ENCODE measurements around the gene C2CD5.
"Not testable (repeated sequence)": the region's sequence is repeated elsewhere in the genome, so short reads cannot be mapped to it uniquely, and the experiment has no call there.

The C2CD5 gene

DNA sequence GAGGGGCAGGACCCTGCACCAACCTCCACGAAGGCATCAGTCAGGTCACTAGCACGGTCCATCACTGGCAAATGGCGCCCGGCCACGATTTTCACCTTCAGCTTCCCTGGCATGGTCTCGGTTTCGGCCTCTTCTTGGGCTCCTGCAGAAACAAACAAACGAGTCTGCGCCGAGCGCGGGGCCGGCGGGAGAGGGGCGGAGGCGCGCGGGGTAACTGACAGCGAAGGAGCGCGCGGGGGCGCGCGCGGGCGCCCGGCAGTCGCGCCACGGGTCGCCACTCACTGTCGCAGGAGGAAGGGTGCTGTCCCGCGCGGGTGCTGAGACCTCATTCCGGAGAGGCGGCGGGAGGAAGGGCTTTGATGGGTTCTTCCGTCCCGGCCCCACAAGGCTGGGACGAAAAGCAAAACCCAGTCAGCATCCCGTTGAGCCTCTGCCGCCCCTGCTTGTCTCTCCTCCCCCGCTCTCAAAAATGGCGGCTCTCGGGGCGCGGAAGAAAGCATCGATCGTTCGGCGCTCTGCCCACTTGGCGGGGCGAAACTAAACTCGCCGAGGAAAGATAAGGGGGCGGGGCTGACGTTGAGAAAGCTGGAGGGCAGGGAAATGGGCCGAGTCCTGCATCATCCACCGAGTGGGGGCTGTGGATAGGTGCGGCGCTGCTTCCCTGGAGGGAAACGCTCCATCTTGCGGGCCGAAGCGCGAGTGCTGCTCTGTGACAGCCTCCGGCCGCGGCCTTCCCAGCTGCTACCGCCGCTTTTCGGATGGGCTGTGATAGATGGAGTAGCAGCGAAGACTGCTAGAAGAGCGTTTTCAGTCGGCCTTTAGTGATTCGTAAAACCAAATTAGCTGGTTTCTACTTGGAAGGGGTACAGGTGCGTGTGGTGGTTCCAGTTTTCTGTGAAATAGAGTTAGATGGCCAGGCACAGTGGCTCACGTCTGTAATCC lies at the start of gene C2CD5:
Gene C2CD5, minus strand, starts transcription at position 505 of the 942 bp plus-strand sequence. Its CDS starts 392 bp downstream, at position 113.
- Mint-ChIP-seq H3K27me3 (ENCODE audit: low read depth) (peaks cover 6% of the 10 kb centered on the region), H3K4me3 (peak within 1 kb of the TSS; percentile 94), H3K9me3 (peaks cover 3% of the 10 kb centered on the region), H3K36me3 (ENCODE audit: low read depth) (peaks cover 29% of the 10 kb centered on the region), H3K4me1 (ENCODE audit: low read depth) (peaks cover 27% of the 10 kb centered on the region), H3K27ac (peak within 1 kb of the TSS; percentile 94)
- peak; percentile 93 for DNase-seq (ENCODE audit: low spot score)

DNA sequence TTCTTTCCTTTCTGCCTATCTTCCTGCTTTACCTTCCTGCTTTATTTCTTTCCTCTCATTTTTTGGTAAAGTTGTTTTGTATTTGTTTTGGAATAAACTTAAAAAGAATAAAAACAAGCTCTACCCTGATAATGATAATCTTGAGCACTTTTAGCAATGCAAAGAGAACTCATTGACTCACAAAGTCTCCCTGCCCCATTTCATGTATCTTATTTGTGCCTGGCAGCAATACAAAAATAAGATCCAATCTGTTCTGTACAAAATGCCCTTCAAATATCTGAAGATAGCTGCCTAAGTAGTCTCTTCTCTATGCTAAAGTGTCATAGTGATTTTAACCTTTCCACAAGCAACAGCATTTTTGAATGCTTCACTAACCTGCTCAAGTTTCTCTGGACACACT lies 49.5 kb upstream of the C2CD5 start:
- H3K36me3 Mint-ChIP-seq (ENCODE audit: low read depth) = no peaks in the 10 kb centered on the region
- no peak overlapping the region for H3K4me3 Mint-ChIP-seq
- no peak overlapping the region for H3K27ac Mint-ChIP-seq
- H3K4me1 Mint-ChIP-seq (ENCODE audit: low read depth) = peaks cover 1% of the 10 kb centered on the region
- H3K27me3 Mint-ChIP-seq (ENCODE audit: low read depth) = peaks cover 9% of the 10 kb centered on the region
- no peaks in the 10 kb centered on the region for H3K9me3 Mint-ChIP-seq
- DNase-seq (ENCODE audit: low spot score) = no peak

- H3K4me1 Mint-ChIP-seq (ENCODE audit: low read depth) = no peaks in the 10 kb centered on the region
- no peaks in the 10 kb centered on the region for H3K9me3 Mint-ChIP-seq
These were observed 44.5 kb upstream of the C2CD5 start for GRCh38 chr12:22588817-22589216.

DNA sequence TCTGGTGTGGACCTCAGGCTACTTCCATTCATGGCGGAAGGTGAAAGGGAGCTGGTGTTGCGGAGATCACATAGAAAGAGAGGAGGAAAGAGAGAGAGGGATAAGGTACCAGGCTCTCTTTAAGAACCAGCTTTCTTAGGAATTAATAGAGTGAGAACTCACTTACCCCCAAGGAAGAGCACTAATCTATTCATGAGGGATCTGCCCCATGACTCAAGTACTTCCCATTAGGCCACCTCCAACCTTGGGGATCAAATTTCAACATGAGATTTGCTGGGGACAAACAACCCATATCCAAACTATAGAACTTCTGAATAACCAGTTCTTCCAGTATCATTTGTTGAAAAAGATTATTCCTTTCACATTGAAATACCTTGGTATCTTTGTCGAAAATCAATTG lies 34.0 kb upstream of the C2CD5 start:
- peaks cover 2% of the 10 kb centered on the region for H3K27me3 Mint-ChIP-seq (ENCODE audit: low read depth)
- DNase-seq (ENCODE audit: low spot score) = no peak
- no peaks in the 10 kb centered on the region for H3K36me3 Mint-ChIP-seq (ENCODE audit: low read depth)
- no peak overlapping the region for H3K4me3 Mint-ChIP-seq
- H3K27ac Mint-ChIP-seq = no peak overlapping the region
- H3K4me1 Mint-ChIP-seq (ENCODE audit: low read depth) = no peaks in the 10 kb centered on the region
- no peaks in the 10 kb centered on the region for H3K9me3 Mint-ChIP-seq

More at GRCh38 chr12:22588817-22589216, 44.5 kb upstream of the C2CD5 start:
- Mint-ChIP-seq H3K36me3 (ENCODE audit: low read depth) (no peaks in the 10 kb centered on the region), H3K27ac (no peak overlapping the region), H3K27me3 (ENCODE audit: low read depth) (peaks cover 11% of the 10 kb centered on the region), H3K4me3 (no peak overlapping the region)
- no peak for DNase-seq (ENCODE audit: low spot score)

DNA sequence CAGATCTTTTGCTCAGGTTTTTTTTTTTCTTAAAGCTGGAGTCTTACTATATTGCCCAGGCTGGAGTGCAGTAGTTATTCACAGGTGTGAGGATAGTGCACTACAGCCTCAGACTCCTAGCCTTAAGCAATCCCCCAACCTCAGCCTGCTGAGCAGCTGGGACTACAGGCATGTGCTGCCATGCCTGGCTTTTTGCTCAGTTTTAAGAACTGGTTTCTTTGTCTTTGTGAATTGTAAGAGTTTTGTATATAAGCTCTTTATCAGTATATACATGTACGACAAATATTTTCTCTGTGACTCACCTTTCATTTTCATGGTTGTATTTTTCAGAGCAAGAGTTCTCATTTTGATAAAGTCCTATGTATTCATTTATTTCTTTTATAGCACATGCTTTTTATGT lies 33.3 kb upstream of the C2CD5 start:
- Mint-ChIP-seq H3K4me1 (ENCODE audit: low read depth) (no peaks in the 10 kb centered on the region), H3K36me3 (ENCODE audit: low read depth) (no peaks in the 10 kb centered on the region), H3K4me3 (no peak overlapping the region), H3K27me3 (ENCODE audit: low read depth) (peaks cover 2% of the 10 kb centered on the region), H3K9me3 (no peaks in the 10 kb centered on the region), H3K27ac (no peak overlapping the region)
- DNase-seq (ENCODE audit: low spot score) = no peak

GRCh38 chr12:22576473-22576872 lies 32.1 kb upstream of the C2CD5 start:
- H3K4me3 Mint-ChIP-seq = no peak overlapping the region
- H3K27me3 Mint-ChIP-seq (ENCODE audit: low read depth) = peaks cover 2% of the 10 kb centered on the region
- no peaks in the 10 kb centered on the region for H3K9me3 Mint-ChIP-seq
- DNase-seq (ENCODE audit: low spot score) = no peak
- no peak overlapping the region for H3K27ac Mint-ChIP-seq
- H3K36me3 Mint-ChIP-seq (ENCODE audit: low read depth) = no peaks in the 10 kb centered on the region
- no peaks in the 10 kb centered on the region for H3K4me1 Mint-ChIP-seq (ENCODE audit: low read depth)

DNA sequence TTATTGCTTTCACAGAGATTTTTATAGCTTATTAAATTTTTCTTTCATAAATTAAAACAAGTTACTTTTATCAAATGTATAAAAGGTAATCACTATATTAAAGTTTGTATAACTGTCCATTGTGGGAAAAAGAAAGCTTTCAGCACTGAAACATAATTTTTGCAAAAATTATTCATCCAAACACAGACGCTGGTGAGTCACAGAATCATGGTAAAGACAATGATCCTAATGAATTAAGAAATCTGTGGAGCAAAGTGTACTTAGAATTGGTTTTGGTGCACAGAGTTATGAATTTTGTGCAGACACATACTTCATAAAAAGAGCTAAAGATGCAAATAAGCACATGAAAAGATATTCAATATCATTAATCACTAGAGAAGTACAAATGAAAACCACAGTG lies 31.7 kb upstream of the C2CD5 start:
- Mint-ChIP-seq H3K27me3 (ENCODE audit: low read depth) (peaks cover 2% of the 10 kb centered on the region), H3K4me1 (ENCODE audit: low read depth) (no peaks in the 10 kb centered on the region), H3K4me3 (no peak overlapping the region), H3K27ac (no peak overlapping the region), H3K36me3 (ENCODE audit: low read depth) (no peaks in the 10 kb centered on the region), H3K9me3 (no peaks in the 10 kb centered on the region)
- no peak for DNase-seq (ENCODE audit: low spot score)

DNA sequence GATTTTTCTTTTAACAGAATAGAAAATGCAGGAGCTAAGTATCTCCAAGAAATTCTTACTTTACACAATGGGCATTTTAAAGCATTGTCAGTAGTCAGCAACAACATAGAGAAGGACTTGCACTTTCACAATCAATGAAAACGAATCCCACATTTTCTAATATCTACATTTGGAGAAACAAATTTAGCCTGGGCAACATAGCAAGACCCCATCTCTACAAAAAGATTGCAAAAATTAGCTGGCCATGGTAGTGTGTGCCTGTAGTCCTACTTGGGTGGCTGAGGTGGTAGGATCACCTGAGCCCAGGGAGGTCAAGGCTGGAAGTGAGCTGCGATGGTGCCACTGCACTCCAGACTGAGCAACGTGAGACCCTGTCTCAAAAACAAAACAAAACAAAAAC lies 30.6 kb upstream of the C2CD5 start:
- DNase-seq (ENCODE audit: low spot score) = no peak
- Mint-ChIP-seq H3K9me3 (no peaks in the 10 kb centered on the region), H3K36me3 (ENCODE audit: low read depth) (no peaks in the 10 kb centered on the region), H3K4me3 (no peak overlapping the region), H3K4me1 (ENCODE audit: low read depth) (no peaks in the 10 kb centered on the region), H3K27me3 (ENCODE audit: low read depth) (peaks cover 3% of the 10 kb centered on the region), H3K27ac (no peak overlapping the region)

DNA sequence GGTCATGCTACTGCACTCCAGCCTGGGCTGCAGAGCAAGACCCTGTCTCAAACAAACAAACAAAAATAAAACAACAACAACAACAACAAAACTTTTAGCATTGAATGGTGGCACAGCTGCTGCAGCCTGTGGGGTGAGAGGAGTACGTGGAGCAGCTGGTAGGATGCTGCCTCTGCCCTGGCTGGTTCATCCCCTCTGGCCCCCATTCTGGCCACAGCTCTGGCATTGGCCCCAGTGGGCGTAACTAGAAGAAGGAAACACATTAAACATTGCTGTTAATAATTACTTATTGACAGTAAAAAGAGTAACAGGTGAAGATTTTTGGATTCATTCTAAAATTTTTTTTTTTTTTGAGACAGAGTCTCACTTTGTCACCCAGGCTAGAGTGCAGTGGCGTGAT lies 28.8 kb upstream of the C2CD5 start:
- Mint-ChIP-seq H3K27ac (no peak overlapping the region), H3K36me3 (ENCODE audit: low read depth) (no peaks in the 10 kb centered on the region), H3K4me1 (ENCODE audit: low read depth) (peaks cover 1% of the 10 kb centered on the region), H3K27me3 (ENCODE audit: low read depth) (peaks cover 4% of the 10 kb centered on the region), H3K9me3 (no peaks in the 10 kb centered on the region), H3K4me3 (no peak overlapping the region)
- DNase-seq (ENCODE audit: low spot score) = no peak

- Mint-ChIP-seq H3K36me3 (ENCODE audit: low read depth) (no peaks in the 10 kb centered on the region), H3K27ac (no peak overlapping the region), H3K27me3 (ENCODE audit: low read depth) (peaks cover 9% of the 10 kb centered on the region), H3K4me1 (ENCODE audit: low read depth) (peaks cover 1% of the 10 kb centered on the region), H3K4me3 (no peak overlapping the region), H3K9me3 (no peaks in the 10 kb centered on the region)
- no peak for DNase-seq (ENCODE audit: low spot score)
These were observed 24.9 kb upstream of the C2CD5 start for GRCh38 chr12:22569253-22569652.

DNA sequence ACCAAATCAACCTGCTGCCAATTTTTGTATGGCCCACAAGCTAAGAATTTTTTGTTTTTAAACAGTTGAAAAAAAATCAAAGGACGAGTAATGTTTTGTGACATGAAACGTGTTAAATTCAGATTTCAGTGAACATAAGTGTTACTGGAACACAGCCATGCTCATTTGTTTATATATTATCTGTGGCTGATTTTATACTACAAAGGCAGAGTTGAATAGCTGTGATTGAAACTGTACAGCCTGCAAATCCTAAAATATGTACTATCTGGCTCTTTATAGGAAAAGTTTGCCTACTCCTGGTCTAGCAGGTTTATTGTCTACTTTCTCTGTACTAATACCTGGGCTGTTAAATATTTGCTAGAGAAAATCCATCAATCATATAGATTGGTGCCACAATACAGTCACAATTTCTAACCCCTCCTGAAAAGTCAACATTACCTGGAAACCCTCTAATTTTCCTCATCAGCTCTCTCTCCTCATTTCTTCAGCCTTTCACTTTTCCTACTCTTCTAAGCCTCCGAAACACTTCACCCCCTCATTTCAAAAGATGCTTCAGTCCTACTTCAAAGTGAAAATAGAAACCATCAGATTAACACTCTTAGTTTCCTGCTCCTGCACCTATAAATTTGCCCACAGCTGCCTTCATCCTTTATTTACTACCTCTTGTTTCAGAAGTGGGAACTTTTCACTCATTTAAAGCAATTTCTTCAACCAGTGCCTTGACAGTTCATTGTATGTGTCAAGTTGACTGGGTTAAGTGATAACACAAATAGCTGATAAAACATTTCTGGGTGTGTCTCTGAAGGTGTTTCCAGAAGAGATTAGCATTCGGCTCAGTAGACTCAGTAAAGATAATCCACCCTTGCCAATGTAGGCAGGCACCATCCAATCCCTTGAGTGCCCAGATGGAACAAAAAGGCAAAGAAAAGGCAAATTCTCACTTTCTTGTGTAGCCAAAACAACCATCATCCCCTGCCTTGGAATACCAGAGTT lies 18.0 kb upstream of the C2CD5 start:
- no peak overlapping the region for H3K27ac Mint-ChIP-seq
- no peaks in the 10 kb centered on the region for H3K9me3 Mint-ChIP-seq
- H3K27me3 Mint-ChIP-seq (ENCODE audit: low read depth) = peaks cover 16% of the 10 kb centered on the region
- H3K36me3 Mint-ChIP-seq (ENCODE audit: low read depth) = no peaks in the 10 kb centered on the region
- peaks cover 5% of the 10 kb centered on the region for H3K4me1 Mint-ChIP-seq (ENCODE audit: low read depth)
- H3K4me3 Mint-ChIP-seq = no peak overlapping the region
- no peak for DNase-seq (ENCODE audit: low spot score)

GRCh38 chr12:22554750-22555149 lies 10.4 kb upstream of the C2CD5 start:
- not testable (repeated sequence) for H3K36me3 Mint-ChIP-seq (ENCODE audit: low read depth); H3K9me3 Mint-ChIP-seq; H3K27me3 Mint-ChIP-seq (ENCODE audit: low read depth); H3K4me1 Mint-ChIP-seq (ENCODE audit: low read depth); H3K27ac Mint-ChIP-seq; DNase-seq (ENCODE audit: low spot score); H3K4me3 Mint-ChIP-seq

DNA sequence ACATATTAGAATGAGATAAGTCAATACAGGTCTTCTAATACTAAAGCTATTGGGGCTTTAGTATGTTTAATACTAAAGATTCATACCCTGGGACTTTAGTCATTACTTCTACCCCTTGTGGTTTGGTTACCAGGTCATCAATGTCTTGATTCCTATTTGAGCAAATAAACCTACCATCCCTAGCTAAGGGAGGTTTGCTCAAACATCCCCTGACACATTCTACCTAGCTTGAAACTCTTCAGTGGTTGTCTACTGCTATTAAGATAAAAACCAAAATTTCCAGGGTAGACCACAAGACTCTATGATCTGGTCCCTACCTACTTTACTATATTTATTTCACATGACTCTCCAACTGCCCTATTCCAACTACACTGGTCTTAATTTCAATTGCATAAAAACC lies 7.3 kb upstream of the C2CD5 start:
- no peak overlapping the region for H3K4me3 Mint-ChIP-seq
- no peak overlapping the region for H3K27ac Mint-ChIP-seq
- H3K36me3 Mint-ChIP-seq (ENCODE audit: low read depth) = no peaks in the 10 kb centered on the region
- H3K4me1 Mint-ChIP-seq (ENCODE audit: low read depth) = peaks cover 8% of the 10 kb centered on the region
- no peak for DNase-seq (ENCODE audit: low spot score)
- peaks cover 5% of the 10 kb centered on the region for H3K27me3 Mint-ChIP-seq (ENCODE audit: low read depth)
- peaks cover 10% of the 10 kb centered on the region for H3K9me3 Mint-ChIP-seq

DNA sequence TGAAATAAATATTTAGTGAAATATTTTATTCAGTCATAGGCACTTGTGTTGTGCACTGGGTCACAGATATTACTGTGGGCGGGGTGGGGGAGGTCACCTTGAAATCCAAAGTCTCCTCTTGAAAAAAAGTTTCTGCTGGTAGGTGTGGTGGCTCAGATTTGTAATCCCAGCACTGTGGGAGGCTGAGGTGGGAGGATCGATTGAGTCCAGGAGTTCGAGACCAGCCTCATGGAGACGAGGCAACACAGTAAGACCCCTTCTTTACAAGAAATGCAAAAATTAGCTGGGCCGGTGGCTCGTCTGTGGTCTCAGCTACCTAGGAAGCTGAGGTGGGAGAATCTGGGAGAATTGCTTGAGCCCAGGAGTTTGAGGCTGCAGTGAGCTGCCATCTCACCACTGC lies 913 bp upstream of the C2CD5 start:
- H3K9me3 Mint-ChIP-seq = peaks cover 3% of the 10 kb centered on the region
- H3K4me3 Mint-ChIP-seq = peak overlapping the region; percentile 57
- H3K27ac Mint-ChIP-seq = peak overlapping the region; percentile 72
- peaks cover 26% of the 10 kb centered on the region for H3K4me1 Mint-ChIP-seq (ENCODE audit: low read depth)
- no peak for DNase-seq (ENCODE audit: low spot score)
- peaks cover 25% of the 10 kb centered on the region for H3K36me3 Mint-ChIP-seq (ENCODE audit: low read depth)
- H3K27me3 Mint-ChIP-seq (ENCODE audit: low read depth) = peaks cover 6% of the 10 kb centered on the region
